Measurements from ENCODE around the gene EXOC4. TPM values are rescaled to one million over a fixed set of nuclear protein-coding genes. Genes with fewer than 3 reads are reported as not detected.

Gene EXOC4
- total and polyA plus RNA-seq, 2 of the 8 experiments (the other 6 are each of a cell fraction or from before 2014, with no cell fraction given) = 27.0 to 67.3 TPM

DNA sequence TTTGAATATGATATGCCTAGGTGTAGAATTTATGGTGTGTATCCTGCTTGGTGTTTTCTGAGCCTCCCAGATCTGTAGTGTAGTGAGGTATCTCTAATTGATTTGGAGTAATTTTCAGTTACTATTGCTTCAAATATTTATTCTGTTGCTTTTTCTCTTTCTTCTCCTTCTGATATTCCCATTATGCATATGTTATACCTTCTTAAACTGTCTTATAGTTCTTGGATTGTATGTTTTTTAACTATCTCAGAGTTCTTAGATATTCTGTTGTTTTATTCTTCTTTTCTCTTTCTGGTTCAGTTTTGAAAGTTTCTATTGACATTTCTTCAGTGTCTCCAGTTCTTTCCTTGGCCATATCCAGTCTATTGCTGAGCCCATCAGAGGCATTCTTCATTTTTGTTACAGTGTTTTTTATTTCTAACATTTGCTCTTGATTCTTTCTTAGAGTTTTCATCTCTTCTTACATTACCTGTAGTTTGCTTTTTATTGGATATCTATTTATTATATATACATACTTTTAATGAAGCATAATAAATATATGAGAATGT, 668.8 kb downstream of the EXOC4 start:
- no peaks in the 10 kb centered on the region for H3K79me1 ChIP-seq (ENCODE audit: low read depth, low read length)
- ChIA-PET POLR2A (ENCODE audit: partially characterized antibody) (no interaction called here), CTCF (ENCODE audit: partially characterized antibody) (no interaction called here)
- H3K27me3 ChIP-seq (replicated peaks in 1 of 4; ENCODE audit: control insufficient read depth in 3 of 4, extremely low read depth in 1 of 4, insufficient read depth in 3 of 4, low read length in 3 of 4) = no peaks in the 10 kb centered on the region
- no peak for FAIRE-seq
- H4K5ac ChIP-seq (ENCODE audit: insufficient read length, low read depth, low read length) = no peak overlapping the region
- H2BK12ac ChIP-seq (ENCODE audit: low read depth, low read length) = no peak overlapping the region
- H2AFZ ChIP-seq (ENCODE audit: low read length) = no peak overlapping the region
- no peak overlapping the region for H3K4me2 ChIP-seq (ENCODE audit: insufficient read depth in 1 of 2, low read depth in 2 of 2, low read length in 2 of 2)
- H3K14ac ChIP-seq (ENCODE audit: insufficient read length) = no peak overlapping the region
- H3K56ac ChIP-seq (replicated peaks; ENCODE audit: insufficient read length, low read depth, low read length) = no peak overlapping the region
- H3K36me3 ChIP-seq (ENCODE audit: control insufficient read depth in 2 of 4, insufficient read depth in 4 of 4, low read length in 3 of 4) = no peaks in the 10 kb centered on the region; a peak in 1 of 8 replicates
- H3K23me2 ChIP-seq (ENCODE audit: low read depth, low read length) = no peaks in the 10 kb centered on the region
- peaks cover 0 to 2% of the 10 kb centered on the region in 2 experiments for H4K20me1 ChIP-seq (replicated peaks in 1 of 2; ENCODE audit: control insufficient read depth in 1 of 2, insufficient read depth in 2 of 2, low read length in 2 of 2)
- DNase-seq (ENCODE audit: low read depth in 1 of 2, low spot score in 2 of 2) = no peak
- H3K18ac ChIP-seq (ENCODE audit: extremely low read depth, low read length) = no peak overlapping the region
- no peak overlapping the region for H2BK15ac ChIP-seq (ENCODE audit: low read length)
- no peak overlapping the region for H2BK120ac ChIP-seq (replicated peaks; ENCODE audit: low read depth, low read length)
- no peak overlapping the region for H4K91ac ChIP-seq (replicated peaks; ENCODE audit: insufficient read length, low read length)
- no peak overlapping the region for H3K4me3 ChIP-seq (ENCODE audit: extremely low read depth in 1 of 4, insufficient read depth in 2 of 4, low read depth in 3 of 4, low read length in 4 of 4)
- H4K8ac ChIP-seq (ENCODE audit: extremely low read depth, insufficient read depth, low read length) = no peak overlapping the region
- H2BK5ac ChIP-seq (ENCODE audit: low read depth, low read length) = no peak overlapping the region
- H3K23ac ChIP-seq (ENCODE audit: insufficient read length) = no peak overlapping the region
- no peak overlapping the region for H3K4ac ChIP-seq (replicated peaks; ENCODE audit: insufficient read length, low read depth, low read length)
- no peak overlapping the region for H2BK20ac ChIP-seq (ENCODE audit: low read length)
- H2AK5ac ChIP-seq (ENCODE audit: low read depth, low read length) = no peak overlapping the region
- no peak overlapping the region for H3K9ac ChIP-seq (replicated peaks in 1 of 4; ENCODE audit: extremely low read depth in 1 of 4, low read depth in 3 of 4, low read length in 3 of 4)
- no peaks in the 10 kb centered on the region for H3K79me2 ChIP-seq (ENCODE audit: control insufficient read depth in 1 of 2, insufficient read depth in 2 of 2, low read length in 2 of 2)
- TF ChIP-seq CEBPB (IDR thresholded peaks at IDR 0.05; ENCODE audit: low read depth, low read length) (no peak), SAP30 (IDR thresholded peaks at IDR 0.05; ENCODE audit: insufficient read depth, insufficient replicate concordance, low read length) (no peak)
- H3K27ac ChIP-seq (ENCODE audit: low read depth, low read length) = no peak overlapping the region
- no peaks in the 10 kb centered on the region; a peak in 1 of 4 replicates for H3K9me3 ChIP-seq (ENCODE audit: insufficient read depth in 2 of 2, low read depth in 1 of 2, low read length in 1 of 2)
- H3K4me1 ChIP-seq (replicated peaks in 1 of 4; ENCODE audit: control insufficient read depth in 3 of 4, insufficient read depth in 4 of 4, low read length in 3 of 4) = no peaks in the 10 kb centered on the region
